Muscle layer of duodenum (tissue), 2 donors: ENCODE data around the gene SZRD1.

Experiments
- H3K27ac ChIP-seq: one replicate; pipeline ENCODE4 v1.7.0; 2013; ENCODE audit warnings: mild to moderate bottlenecking, low read length
- H3K27me3 ChIP-seq: one replicate; pipeline ENCODE4 v1.7.0; 2013; ENCODE audit warnings: low read depth, mild to moderate bottlenecking, control low read depth, low read length
- H3K36me3 ChIP-seq, 2 donors: one replicate each; pipeline ENCODE4 v1.7.0; 2013; ENCODE audit warnings: low read length in 2 of 2, control low read depth in 1 of 2, mild to moderate bottlenecking in 1 of 2; ENCODE audit not compliant: insufficient read depth in 2 of 2, control insufficient read depth in 1 of 2
- H3K4me1 ChIP-seq, 2 donors: one replicate each; pipeline ENCODE4 v1.7.0; 2013; ENCODE audit warnings: low read length in 2 of 2, mild to moderate bottlenecking in 2 of 2, control low read depth in 1 of 2, moderate library complexity in 1 of 2; ENCODE audit not compliant: insufficient read depth in 2 of 2, control insufficient read depth in 1 of 2
- H3K4me3 ChIP-seq, 2 donors: one replicate each; pipeline ENCODE4 v1.7.0; 2013; ENCODE audit warnings: low read length in 2 of 2, low read depth in 1 of 2, mild to moderate bottlenecking in 1 of 2
- H3K9me3 ChIP-seq, 2 donors: one replicate each; pipeline ENCODE4 v1.7.0; 2013; ENCODE audit warnings: low read length in 2 of 2, control low read depth in 1 of 2, mild to moderate bottlenecking in 1 of 2; ENCODE audit not compliant: control insufficient read depth in 1 of 2
- donor health status: healthy.

The SZRD1 gene

GRCh38 chr1:16398371-16398953 is 31.4 kb downstream of the SZRD1 start:
- Histone ChIP-seq H3K27ac (no peak overlapping the region), H3K9me3 (no peaks in the 10 kb centered on the region), H3K4me1 (peaks cover 0 to 1% of the 10 kb centered on the region in 2 donors), H3K4me3 (no peak overlapping the region), H3K27me3 (no peaks in the 10 kb centered on the region), H3K36me3 (peaks cover 25 to 46% of the 10 kb centered on the region in 2 donors)

GRCh38 chr1:16402742-16403141 is 35.7 kb downstream of the SZRD1 start:
- Histone ChIP-seq H3K4me3 (no peak overlapping the region), H3K27ac (no peak overlapping the region), H3K27me3 (no peaks in the 10 kb centered on the region), H3K4me1 (no peaks in the 10 kb centered on the region), H3K36me3 (peaks cover 0 to 18% of the 10 kb centered on the region in 2 donors), H3K9me3 (no peaks in the 10 kb centered on the region)

DNA sequence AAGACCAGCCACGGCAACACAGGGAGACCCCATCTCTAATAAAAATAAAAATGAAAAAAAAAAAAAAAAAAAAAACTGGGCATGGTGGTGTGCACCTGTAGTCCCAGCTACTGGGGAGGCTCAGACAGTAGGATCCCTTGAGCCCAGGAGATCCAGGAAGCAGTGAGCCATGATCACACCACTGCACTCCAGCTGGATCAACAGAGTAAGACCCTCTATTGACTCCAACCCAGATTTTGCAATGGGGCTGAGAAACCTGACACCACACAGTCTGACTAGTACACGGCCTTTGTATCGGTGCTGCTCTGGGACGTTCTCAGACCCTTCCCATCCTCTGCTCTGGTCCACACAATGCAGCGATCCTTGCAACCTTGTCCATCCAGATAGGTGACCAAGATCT is 38.4 kb downstream of the SZRD1 start:
- H3K27me3 ChIP-seq = no peaks in the 10 kb centered on the region
- H3K4me1 ChIP-seq = no peaks in the 10 kb centered on the region
- H3K9me3 ChIP-seq = no peaks in the 10 kb centered on the region
- H3K4me3 ChIP-seq = no peak overlapping the region
- no peak overlapping the region for H3K27ac ChIP-seq
- no peaks in the 10 kb centered on the region for H3K36me3 ChIP-seq

GRCh38 chr1:16406868-16407267 is 39.8 kb downstream of the SZRD1 start:
- no peaks in the 10 kb centered on the region for H3K9me3 ChIP-seq
- H3K4me1 ChIP-seq = no peaks in the 10 kb centered on the region
- no peaks in the 10 kb centered on the region for H3K27me3 ChIP-seq
- no peaks in the 10 kb centered on the region for H3K36me3 ChIP-seq
- H3K27ac ChIP-seq = no peak overlapping the region
- no peak overlapping the region for H3K4me3 ChIP-seq

DNA sequence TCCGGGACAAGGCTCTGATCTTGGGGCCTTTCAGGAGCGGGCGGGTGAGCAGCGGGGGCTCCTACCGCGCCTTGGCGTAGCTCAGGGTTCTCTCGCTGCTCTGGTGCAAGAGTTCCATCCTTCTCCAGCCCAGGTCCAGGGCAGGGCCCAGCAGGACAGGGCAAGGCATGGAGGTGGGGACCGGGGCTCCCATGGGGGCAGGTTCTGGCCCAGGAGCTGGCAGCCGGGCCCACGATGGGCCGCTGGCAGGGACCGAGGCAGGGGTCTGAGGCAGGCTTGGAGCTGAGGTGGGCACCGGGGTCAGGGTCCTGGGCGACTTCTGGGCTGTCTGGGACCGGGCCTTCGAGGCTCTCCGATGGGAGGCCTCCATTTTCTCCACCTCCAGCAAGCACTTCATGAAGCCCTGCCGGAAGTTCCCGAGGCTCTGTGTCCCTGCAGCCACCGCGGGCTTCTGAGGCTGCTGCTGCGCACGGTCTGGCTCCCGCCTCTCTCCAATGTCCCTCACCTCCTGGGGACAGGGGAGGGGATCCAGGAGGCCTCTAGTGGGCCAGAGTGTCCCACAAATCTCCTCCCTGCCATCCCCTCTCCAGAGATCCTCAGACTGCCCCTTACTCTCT is 42.6 kb downstream of the SZRD1 start:
- no peak overlapping the region for H3K4me3 ChIP-seq

GRCh38 chr1:16410803-16411202 is 43.8 kb downstream of the SZRD1 start:
- Histone ChIP-seq H3K9me3 (no peaks in the 10 kb centered on the region), H3K4me1 (no peaks in the 10 kb centered on the region), H3K36me3 (no peaks in the 10 kb centered on the region)

More for the DNA sequence above, 42.6 kb downstream of the SZRD1 start:
- Histone ChIP-seq H3K27ac (no peak overlapping the region), H3K27me3 (no peaks in the 10 kb centered on the region), H3K4me1 (no peaks in the 10 kb centered on the region), H3K36me3 (no peaks in the 10 kb centered on the region), H3K9me3 (no peaks in the 10 kb centered on the region)

GRCh38 chr1:16413191-16413590 is 46.1 kb downstream of the SZRD1 start:
- Histone ChIP-seq H3K27me3 (no peaks in the 10 kb centered on the region), H3K9me3 (no peaks in the 10 kb centered on the region), H3K27ac (no peak overlapping the region), H3K4me1 (no peaks in the 10 kb centered on the region), H3K4me3 (no peak overlapping the region), H3K36me3 (no peaks in the 10 kb centered on the region)

More at GRCh38 chr1:16410803-16411202, 43.8 kb downstream of the SZRD1 start:
- Histone ChIP-seq H3K4me3 (no peak overlapping the region), H3K27ac (no peak overlapping the region), H3K27me3 (no peaks in the 10 kb centered on the region)

DNA sequence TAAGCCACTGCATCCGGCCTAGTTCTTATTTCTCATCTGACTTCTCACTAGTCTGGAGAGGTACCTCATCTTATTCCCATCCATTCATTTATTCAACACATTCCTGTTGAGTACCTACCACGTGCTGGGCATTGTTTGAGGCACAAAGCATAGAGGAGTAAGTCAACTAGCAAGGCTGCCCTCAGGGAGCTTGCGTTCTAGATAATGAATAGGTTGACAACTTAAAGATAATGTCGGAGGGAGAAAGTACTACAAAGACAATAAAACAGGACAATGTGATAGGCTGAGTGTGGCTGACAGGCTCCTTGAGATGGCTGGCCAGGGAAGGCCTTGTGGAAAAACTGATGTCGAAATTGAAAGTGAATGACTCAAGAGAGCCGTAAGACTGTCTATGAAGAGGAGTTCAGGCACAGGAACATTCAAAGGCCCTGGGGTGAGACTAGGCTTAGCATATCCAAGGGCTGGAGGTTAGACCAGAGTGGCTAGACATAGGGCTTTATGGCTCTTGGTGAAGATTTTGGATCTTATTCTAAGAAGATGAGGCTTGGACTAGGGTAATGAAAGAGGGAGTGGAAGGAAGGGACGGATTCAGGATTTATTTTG is 51.9 kb downstream of the SZRD1 start:
- no peaks in the 10 kb centered on the region for H3K4me1 ChIP-seq
- no peaks in the 10 kb centered on the region for H3K9me3 ChIP-seq
- H3K27me3 ChIP-seq = no peaks in the 10 kb centered on the region
- H3K4me3 ChIP-seq = no peak overlapping the region
- no peaks in the 10 kb centered on the region for H3K36me3 ChIP-seq
- no peak overlapping the region for H3K27ac ChIP-seq

GRCh38 chr1:16420424-16421118 is 53.5 kb downstream of the SZRD1 start:
- Histone ChIP-seq H3K4me1 (no peaks in the 10 kb centered on the region), H3K9me3 (no peaks in the 10 kb centered on the region), H3K27ac (no peak overlapping the region), H3K27me3 (no peaks in the 10 kb centered on the region), H3K4me3 (no peak overlapping the region), H3K36me3 (no peaks in the 10 kb centered on the region)

DNA sequence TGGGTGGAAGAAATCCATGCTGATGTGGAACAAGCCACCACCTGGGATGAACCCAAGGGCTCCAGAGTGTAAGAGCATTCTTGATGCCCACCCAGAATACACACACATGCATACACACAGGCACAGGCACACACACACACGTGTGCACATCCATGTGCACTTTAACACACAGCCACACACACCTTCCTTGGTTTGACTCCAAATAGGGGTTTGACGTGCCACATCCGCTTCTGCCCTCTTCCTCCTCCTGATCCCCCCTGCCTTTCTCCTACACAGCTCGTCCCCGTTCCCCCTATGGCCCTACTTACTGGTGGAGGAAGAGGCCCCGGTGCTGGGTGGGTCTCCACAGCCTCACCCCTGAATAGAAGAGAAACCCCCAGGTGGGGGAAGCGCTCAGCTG is 54.2 kb downstream of the SZRD1 start:
- Histone ChIP-seq H3K27me3 (no peaks in the 10 kb centered on the region), H3K36me3 (no peaks in the 10 kb centered on the region), H3K27ac (no peak overlapping the region), H3K9me3 (no peaks in the 10 kb centered on the region), H3K4me1 (no peaks in the 10 kb centered on the region), H3K4me3 (no peak overlapping the region)

- Histone ChIP-seq H3K4me1 (no peaks in the 10 kb centered on the region), H3K4me3 (no peak overlapping the region), H3K27ac (no peak overlapping the region), H3K36me3 (no peaks in the 10 kb centered on the region), H3K27me3 (no peaks in the 10 kb centered on the region), H3K9me3 (no peaks in the 10 kb centered on the region)
Measured at GRCh38 chr1:16422041-16422440, 55.0 kb downstream of the SZRD1 start.
